NCI-H2107 treated with DMSO at 0.1 percent for 48 hours (cell line): ENCODE data around the gene KIT.

Source experiments
- DNase-seq: peaks from one replicate; lab custom pipeline; 2025; ENCODE audit not compliant: unreplicated experiment; lab: John Stamatoyannopoulos, UW

The KIT gene

DNA sequence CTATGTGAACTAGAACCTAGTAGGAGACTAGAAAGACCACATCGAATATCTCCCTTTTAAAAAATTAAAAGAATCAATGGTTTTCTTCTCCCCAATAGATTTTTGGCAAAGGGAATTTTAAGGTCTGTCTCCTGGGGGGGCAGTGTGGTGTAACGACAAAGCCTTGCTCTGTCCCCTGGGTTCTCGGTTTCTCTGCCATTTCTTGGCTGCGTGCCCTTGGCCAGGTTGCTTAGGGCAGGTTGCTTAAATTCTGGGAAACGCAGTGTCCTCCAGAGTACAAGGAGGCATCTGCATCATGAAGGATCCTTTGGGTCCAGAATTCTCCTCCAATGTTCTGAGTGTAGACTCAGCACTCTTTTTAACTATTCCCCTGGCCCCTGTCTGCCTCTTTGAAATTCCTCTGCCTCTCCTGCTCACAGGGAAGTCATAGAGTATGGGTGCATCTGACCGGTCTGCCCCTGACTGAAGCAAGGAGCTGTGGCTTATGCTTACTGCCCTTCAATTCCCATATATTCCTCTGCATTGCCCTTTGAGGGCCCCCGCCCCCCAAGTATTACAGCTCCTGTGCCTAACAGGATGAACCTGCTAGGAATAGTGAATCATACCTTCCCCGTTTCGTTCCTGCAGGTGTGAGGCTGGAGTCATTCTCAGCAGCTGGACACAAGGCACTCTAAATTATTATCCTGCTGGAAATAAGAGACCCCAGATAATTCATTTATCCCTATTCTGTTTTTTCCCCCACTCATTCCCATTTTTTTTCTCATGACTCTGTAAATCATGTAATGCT is 2.2 kb downstream of the KIT start:
- no peak for DNase-seq

DNA sequence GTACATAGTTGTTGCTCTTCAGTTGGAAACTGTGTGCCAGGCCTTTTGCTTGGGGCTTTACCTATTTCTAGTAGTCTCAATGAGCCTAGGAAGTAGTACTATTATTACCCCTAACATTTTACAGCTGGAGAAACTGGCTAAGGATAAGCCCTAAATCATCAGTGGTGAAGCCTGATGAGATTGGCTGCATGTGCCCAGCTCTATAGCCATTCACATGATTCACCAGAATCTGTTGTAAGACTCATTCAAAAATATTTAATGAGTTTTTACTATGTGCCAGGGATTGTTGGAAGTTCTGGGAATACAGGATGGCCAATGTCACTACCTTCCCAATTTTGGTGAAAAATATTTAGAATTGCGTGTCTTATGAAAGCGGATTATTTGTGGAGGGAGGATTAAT is 2.8 kb downstream of the KIT start:
- DNase-seq: no peak

DNA sequence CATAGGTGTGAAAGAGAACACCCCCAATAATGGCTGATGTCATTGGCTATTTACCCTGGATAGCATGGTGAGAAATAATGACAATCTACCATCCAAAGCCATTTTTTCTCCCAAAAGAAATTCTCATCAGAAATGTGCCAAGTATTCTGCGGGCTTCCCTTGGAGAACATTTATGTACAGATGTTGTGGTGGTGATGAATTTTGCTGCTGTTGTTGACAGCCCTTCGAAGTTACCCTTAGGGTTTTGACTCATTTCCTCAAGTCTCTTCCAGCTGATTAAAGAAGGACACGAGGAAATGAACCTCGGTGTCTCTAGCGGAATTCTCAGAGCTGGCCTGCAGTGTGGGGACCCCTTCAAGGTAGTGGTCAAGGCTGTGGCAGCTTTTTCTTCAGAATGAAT is 3.4 kb downstream of the KIT start:
- no peak for DNase-seq

GRCh38 chr4:54661686-54662085 is 3.9 kb downstream of the KIT start:
- no peak for DNase-seq

GRCh38 chr4:54662123-54662522 is 4.4 kb downstream of the KIT start:
- no peak for DNase-seq

GRCh38 chr4:54662901-54663585 is 5.3 kb downstream of the KIT start:
- no peak for DNase-seq

DNA sequence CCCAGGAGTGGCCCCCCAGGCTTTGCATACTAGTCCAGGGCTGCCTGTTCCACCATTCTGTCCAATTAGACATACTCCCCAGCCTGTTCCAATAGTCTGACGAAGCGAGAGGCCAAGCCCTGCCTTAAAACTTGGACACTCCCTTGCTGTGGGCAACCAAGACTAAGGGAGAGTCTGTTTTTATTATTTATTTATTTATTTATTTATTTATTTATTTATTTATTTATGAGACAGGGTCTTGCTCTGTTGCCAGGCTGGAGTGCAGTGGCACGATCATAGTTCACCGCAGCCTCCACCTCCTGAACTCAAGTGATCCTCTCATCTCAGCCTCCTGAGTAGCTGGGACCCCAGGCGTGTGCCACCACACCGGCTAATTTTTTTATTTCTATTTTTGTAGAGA is 6.6 kb downstream of the KIT start:
- no peak for DNase-seq

GRCh38 chr4:54668014-54668611 is 10.4 kb downstream of the KIT start:
- DNase-seq: no peak

GRCh38 chr4:54669831-54670230 is 12.1 kb downstream of the KIT start:
- DNase-seq: no peak

- no peak for DNase-seq
Measured at GRCh38 chr4:54675721-54676461, 18.1 kb downstream of the KIT start.

DNA sequence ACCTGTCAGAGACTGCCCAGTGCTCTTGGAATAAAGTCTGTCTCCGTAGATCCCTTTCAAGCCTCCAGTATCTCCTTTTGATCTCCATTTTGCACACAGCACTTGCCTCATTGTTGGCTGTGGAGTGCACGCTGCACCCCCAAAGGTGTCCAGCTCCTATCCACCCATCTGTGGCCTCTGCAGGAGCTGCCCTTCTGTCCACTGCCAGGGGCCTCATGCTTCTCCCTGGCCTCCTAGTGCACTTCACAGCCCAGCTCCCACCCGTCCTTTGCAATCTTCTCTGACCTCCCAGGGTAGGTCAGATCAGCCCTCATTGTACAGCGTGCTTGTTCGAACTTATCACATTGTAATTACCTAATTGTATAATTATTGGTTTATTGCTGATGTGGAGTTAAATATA is 18.9 kb downstream of the KIT start:
- no peak for DNase-seq

- no peak for DNase-seq
Measured at GRCh38 chr4:54677416-54677815, 19.7 kb downstream of the KIT start.

DNA sequence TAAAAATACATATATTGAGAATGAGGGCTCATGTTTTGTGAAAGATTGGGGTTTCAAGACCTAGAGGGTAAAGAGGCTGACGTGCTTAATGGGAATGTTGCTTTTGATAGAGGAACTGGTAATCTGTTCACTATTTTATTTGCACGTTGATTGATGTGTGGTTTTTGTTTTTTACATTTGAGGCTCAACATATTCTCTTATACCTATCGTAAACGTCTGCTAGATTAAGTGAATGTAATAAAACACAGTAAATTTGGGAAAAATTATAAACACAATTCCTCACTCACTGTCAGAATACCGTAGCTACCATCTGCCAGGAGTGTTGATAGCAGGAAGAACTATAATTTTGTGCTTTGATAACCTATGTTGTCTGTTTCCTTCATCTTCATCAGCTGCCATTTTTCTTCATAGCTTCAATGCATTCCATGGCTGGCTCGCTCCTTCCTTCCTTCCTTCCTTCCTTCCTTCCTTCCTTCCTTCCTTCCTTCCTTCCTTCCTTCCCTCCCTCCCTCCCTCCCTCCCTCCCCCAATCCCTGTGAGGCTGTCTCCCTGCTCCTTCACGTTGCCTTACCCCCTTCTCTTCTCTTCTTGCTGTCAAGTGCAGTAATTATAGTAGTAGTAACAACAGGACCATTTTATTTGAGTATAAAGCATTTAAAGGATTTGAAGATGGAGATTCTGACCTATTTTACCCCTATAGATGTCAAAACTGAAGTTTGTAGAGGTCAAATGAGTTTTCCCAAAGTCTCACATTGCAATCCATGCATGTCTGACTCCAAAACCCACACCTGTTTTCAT is 20.3 kb downstream of the KIT start:
- no peak for DNase-seq

- DNase-seq: no peak
Measured at GRCh38 chr4:54678826-54679225, 21.1 kb downstream of the KIT start.

DNA sequence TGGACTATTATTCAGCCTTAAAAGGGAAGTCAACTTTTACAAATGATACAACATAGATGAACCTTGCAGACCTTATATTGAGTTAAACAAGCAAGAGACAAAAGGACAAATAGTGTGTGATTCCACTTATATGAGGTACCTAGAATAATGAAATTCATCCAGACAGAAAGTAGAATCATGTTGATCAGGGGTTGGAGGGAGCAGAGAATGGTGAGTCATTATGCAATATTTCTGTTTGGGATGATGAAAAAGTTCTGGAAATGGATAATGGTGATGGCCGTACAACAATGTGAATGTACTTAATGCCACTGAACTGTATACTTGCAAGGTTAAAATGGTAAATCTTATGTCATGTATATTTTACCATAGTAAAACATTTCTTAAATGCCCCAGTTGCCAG is 22.1 kb downstream of the KIT start:
- no peak for DNase-seq

- DNase-seq: no peak
Measured at GRCh38 chr4:54683616-54684346, 26.0 kb downstream of the KIT start.

- DNase-seq: no peak
Measured at GRCh38 chr4:54685810-54686209, 28.1 kb downstream of the KIT start.

GRCh38 chr4:54687887-54688841 is 30.4 kb downstream of the KIT start:
- peak; percentile 41 for DNase-seq

- DNase-seq: no peak
Measured at GRCh38 chr4:54695337-54695736, 37.6 kb downstream of the KIT start.
